Mucosa of descending colon (tissue), 3 donors: ENCODE data around the gene NXF1. TPM values are rescaled to one million over a fixed set of nuclear protein-coding genes. Genes with fewer than 3 reads are reported as not detected.

Source experiments
- ATAC-seq: fragments of 200-7000 bp; cut with Tn5 transposase; one replicate; pipeline ENCODE4 v1.9.1; 2020; ENCODE audit warnings: mild to moderate bottlenecking, moderate library complexity
- DNase-seq, 3 donors: peaks; one replicate each; pipeline ENCODE4 v3.0.0-alpha.2; 2020
- H3K36me3 ChIP-seq: fragments of 200-600 bp; one replicate; pipeline ENCODE4 v1.8.0; 2021; ENCODE audit warnings: low read depth, mild to moderate bottlenecking
- H3K4me1 ChIP-seq: fragments of 200-600 bp; one replicate; pipeline ENCODE4 v1.8.0; 2021; ENCODE audit warnings: low read depth, mild to moderate bottlenecking
- H3K4me3 ChIP-seq: fragments of 200-600 bp; one replicate; pipeline ENCODE4 v1.8.0; 2021; ENCODE audit warnings: mild to moderate bottlenecking
- H3K9me3 ChIP-seq: fragments of 200-600 bp; one replicate; pipeline ENCODE4 v1.8.0; 2021; ENCODE audit warnings: mild to moderate bottlenecking
- CTCF ChIP-seq: fragments of 200-600 bp; IDR thresholded peaks from one replicate; pipeline ENCODE4 v1.8.0; 2022; ENCODE audit warnings: antibody characterized with exemption, mild to moderate bottlenecking
- intact Hi-C, 2 donors: fragments of 100-400 bp; cut with DNase I in 1 of 2; cut with micrococcal nuclease in 1 of 2; formaldehyde crosslinking; loops; one replicate each; pipeline versions ENCODE4 v1.11.0 to v1.11.1; 2022; cut with DNase I, micrococcal nuclease
- total RNA-seq, 3 donors: library from RNA; stranded (reverse); fragmentation: NEBNext Ultra II Directional in 2 of 3; extraction: Animal tissue kit (Norgen Biotek cat#: 25700) in 2 of 3; gene quantifications; one replicate each; pipeline versions ENCODE4 v1.2.1 to v1.2.4, GENCODE V29; 2021 to 2023
- donor health status: DM: no; HTN: no; CAD: no; lungs with moderate emphysema.
- donor health status: DM: no; HTN: no; CAD: no.
- donor health status: DM: no; HTN: yes; CAD: no.

Gene NXF1
- total RNA-seq, 3 donors from 2014 or later, result 46.7 to 103 (median 55.0) TPM

GRCh38 chr11:62805961-62806441 is 761 bp upstream of the NXF1 start:
- Histone ChIP-seq H3K4me1 (peaks cover 19% of the 10 kb centered on the region), H3K4me3 (peak overlapping the region; percentile 60), H3K9me3 (no peaks in the 10 kb centered on the region), H3K36me3 (no peaks in the 10 kb centered on the region)
- ATAC-seq, result no peak
- TF ChIP-seq CTCF, result no peak
- no peak for DNase-seq
- intact Hi-C loops, result no loop called here

- ATAC-seq, result peak; percentile 42
- TF ChIP-seq CTCF, result no peak
- peaks cover 19% of the 10 kb centered on the region for H3K4me1 ChIP-seq
- no peaks in the 10 kb centered on the region for H3K9me3 ChIP-seq
- peak overlapping the region; percentile 60 for H3K4me3 ChIP-seq
- no peaks in the 10 kb centered on the region for H3K36me3 ChIP-seq
- peak in 1 of 3 donors; percentile 35 for DNase-seq
- intact Hi-C loops, result no loop called here
Measured at GRCh38 chr11:62804310-62805075, 747 bp downstream of the NXF1 start.

GRCh38 chr11:62801071-62801470 is 4.2 kb downstream of the NXF1 start:
- Histone ChIP-seq H3K9me3 (no peaks in the 10 kb centered on the region), H3K4me3 (no peak overlapping the region), H3K36me3 (no peaks in the 10 kb centered on the region), H3K4me1 (peaks cover 14% of the 10 kb centered on the region)
- no peak for TF ChIP-seq CTCF
- ATAC-seq, result no peak
- DNase-seq, result no peak
- intact Hi-C loops, result no loop called here

GRCh38 chr11:62799486-62799885 is 5.8 kb downstream of the NXF1 start:
- no peaks in the 10 kb centered on the region for H3K9me3 ChIP-seq
- peaks cover 10% of the 10 kb centered on the region for H3K4me1 ChIP-seq
- no peaks in the 10 kb centered on the region for H3K36me3 ChIP-seq
- intact Hi-C loops, result no loop called here
- DNase-seq (peak in 1 of 3 donors; percentile 27), ATAC-seq (no peak)
- H3K4me3 ChIP-seq, result no peak overlapping the region
- TF ChIP-seq CTCF, result no peak

- DNase-seq, result peak in 1 of 3 donors; percentile 6
- H3K9me3 ChIP-seq, result no peaks in the 10 kb centered on the region
- H3K36me3 ChIP-seq, result peaks cover 3% of the 10 kb centered on the region
- H3K4me1 ChIP-seq, result peaks cover 6% of the 10 kb centered on the region
- ATAC-seq, result no peak
- intact Hi-C loops, result no loop called here
- no peak overlapping the region for H3K4me3 ChIP-seq
- TF ChIP-seq CTCF, result no peak
Measured at GRCh38 chr11:62796281-62796680, 9.0 kb downstream of the NXF1 start.
